Panc1 (cell line): ENCODE data around the gene BST2. TPM values are rescaled to one million over a fixed set of nuclear protein-coding genes. Genes with fewer than 3 reads are reported as not detected.
"Not testable (repeated sequence)": the region's sequence is repeated elsewhere in the genome, so short reads cannot be mapped to it uniquely, and the experiment has no call there.

ENCODE experiments used
- ATAC-seq: fragments of 200-7000 bp; cut with Tn5 transposase; 2 replicates; pipeline ENCODE4 v1.9.1; 2020; ENCODE audit warnings: mild to moderate bottlenecking, moderate library complexity
- BruUV-seq: library from RNA; stranded (reverse); fragments of 400-500 nt; replicated peaks from 2 replicates; lab custom pipeline; 2021; lab: Mats Ljungman, UMichigan
- CTCF ChIA-PET: fragments of 300-600 bp; sonication (Branson Sonifier 250); formaldehyde crosslinking; loops from one replicate; lab custom pipeline; 2022; ENCODE audit warnings: antibody characterized with exemption; lab: Charles Lee
- POLR2A ChIA-PET: fragments of 300-600 bp; sonication (Branson Sonifier 250); formaldehyde crosslinking; loops from one replicate; lab custom pipeline; 2022; ENCODE audit warnings: antibody characterized with exemption; lab: Charles Lee
- DNase-seq: peaks from one replicate; pipeline ENCODE4 v3.0.0-alpha.2; 2010; ENCODE audit warnings: low read depth, low spot score
- H3K27ac ChIP-seq: 2 replicates; pipeline ENCODE4 v1.5.1; 2011; ENCODE audit warnings: mild to moderate bottlenecking, low read length, inconsistent platforms
- H3K27me3 ChIP-seq: fragments of 200-500 bp; sonication (Bioruptor generic); 2 replicates; pipeline ENCODE4 v1.6.0; 2014; ENCODE audit warnings: low read length, inconsistent platforms; ENCODE audit not compliant: control insufficient read depth, insufficient read depth
- H3K36me3 ChIP-seq: fragments of 200-500 bp; sonication (Bioruptor generic); 2 replicates; pipeline ENCODE4 v1.5.1; 2014; ENCODE audit warnings: inconsistent platforms, mild to moderate bottlenecking, low read length, moderate library complexity; ENCODE audit not compliant: control insufficient read depth, insufficient read depth
- H3K4me1 ChIP-seq: 2 replicates; pipeline ENCODE4 v1.5.1; 2011; ENCODE audit warnings: inconsistent platforms, mild to moderate bottlenecking, low read length, moderate library complexity; ENCODE audit not compliant: control insufficient read depth, insufficient read depth
- H3K4me3 ChIP-seq, 2 experiments: 2 replicates each; pipeline ENCODE4 v1.5.1; 2011 to 2012; ENCODE audit warnings: low read depth in 2 of 2, low read length in 2 of 2, mild to moderate bottlenecking in 2 of 2, inconsistent platforms in 1 of 2, moderate library complexity in 1 of 2
- H3K9me3 ChIP-seq: fragments of 200-500 bp; sonication (Bioruptor generic); 2 replicates; pipeline ENCODE4 v1.5.1; 2014; ENCODE audit warnings: low read depth, mild to moderate bottlenecking, inconsistent platforms, low read length, moderate library complexity; ENCODE audit not compliant: control insufficient read depth, insufficient read depth
- CTCF ChIP-seq: fragments of 450-650 bp; IDR thresholded peaks from 2 replicates; pipeline ENCODE4 v1.5.1; 2017; ENCODE audit warnings: mild to moderate bottlenecking
- POLR2AphosphoS5 ChIP-seq: IDR thresholded peaks from 2 replicates; pipeline ENCODE4 v1.6.1; 2012; ENCODE audit warnings: mild to moderate bottlenecking, low read depth, low read length, moderate library complexity
- REST ChIP-seq, 2 experiments: IDR thresholded peaks; 2 replicates each; pipeline ENCODE4 v1.6.1; 2011 to 2012; ENCODE audit warnings: low read depth in 2 of 2, control low read depth in 1 of 2, low read length in 1 of 2, mild to moderate bottlenecking in 1 of 2, moderate library complexity in 1 of 2; ENCODE audit not compliant: insufficient read depth in 1 of 2
- SIN3A ChIP-seq: IDR thresholded peaks from 2 replicates; pipeline ENCODE4 v1.6.1; 2012; ENCODE audit warnings: low read depth, mild to moderate bottlenecking, low read length, moderate library complexity, borderline replicate concordance; ENCODE audit not compliant: insufficient read depth
- TCF7L2 ChIP-seq: IDR thresholded peaks from 2 replicates; pipeline ENCODE4 v1.6.1; 2011; ENCODE audit warnings: mild to moderate bottlenecking, low read depth, low read length, inconsistent platforms
- in situ Hi-C: cut with HindIII; loops from 2 replicates; pipeline ENCODE4 v1.10.0; 2016; ENCODE audit warnings: low sequenced_read_pairs, low pct_unique_long_range_greater_than_20kb
- intact Hi-C: fragments of 100-400 bp; cut with micrococcal nuclease; formaldehyde crosslinking; loops from one replicate; pipeline ENCODE4 v1.10.0; 2022; ENCODE audit not compliant: unreplicated experiment
- total RNA-seq: library from RNA; stranded (reverse); gene quantifications from one replicate; pipeline ENCODE4 v1.2.1, GENCODE V29; 2021; ENCODE audit not compliant: unreplicated experiment

BST2 gene
- total RNA-seq, 1 experiment from 2014 or later, result 11.8 TPM

GRCh38 chr19:17365361-17365760 lies 40.1 kb downstream of the BST2 start:
- intact Hi-C loops, result no loop called here

GRCh38 chr19:17363852-17364605 lies 41.4 kb downstream of the BST2 start:
- H3K4me3 ChIP-seq, ATAC-seq, in situ Hi-C loops, H3K9me3 ChIP-seq, H3K27me3 ChIP-seq, intact Hi-C loops, BruUV-seq, H3K36me3 ChIP-seq, H3K27ac ChIP-seq, H3K4me1 ChIP-seq, DNase-seq, POLR2A ChIA-PET: not testable (repeated sequence)
- CTCF ChIA-PET, result interaction anchor here (0.6 kb wide), 1 partner anchor 19 kb away, joined by 4 read pairs; no protein-coding TSS in a partner anchor

More at GRCh38 chr19:17365361-17365760, 40.1 kb downstream of the BST2 start:
- Histone ChIP-seq H3K9me3 (no peaks in the 10 kb centered on the region), H3K27me3 (no peaks in the 10 kb centered on the region), H3K36me3 (no peaks in the 10 kb centered on the region), H3K27ac (no peak overlapping the region), H3K4me3 (no peak overlapping the region), H3K4me1 (no peaks in the 10 kb centered on the region)
- TF ChIP-seq TCF7L2, result no peak
- TF ChIP-seq SIN3A, result no peak
- no peak for TF ChIP-seq CTCF
- TF ChIP-seq POLR2AphosphoS5, result no peak
- TF ChIP-seq REST (IDR thresholded peaks at IDR 0.05; ENCODE audit: insufficient read depth in 1 of 2, low read depth in 2 of 2, low read length in 1 of 2), result no peak
- ATAC-seq (no peak), DNase-seq (no peak)
- ChIA-PET CTCF (no interaction called here), POLR2A (no interaction called here)
- BruUV-seq, result no TSS peak
- in situ Hi-C loops, result no loop called here
